Nasal cavity respiratory epithelium epithelial cell of viscerocranial mucosa (primary cell): ENCODE data around the gene OR6C65. TPM values are rescaled to one million over a fixed set of nuclear protein-coding genes. Genes with fewer than 3 reads are reported as not detected.

Experiments used
- total RNA-seq: library from RNA; depleted of rRNA; stranded (reverse); fragments of >200 nt; gene quantifications from 2 replicates; pipeline ENCODE4 v1.2.3, GENCODE V29; 2014

Gene OR6C65
- total RNA-seq: not detected in 2 replicates

DNA sequence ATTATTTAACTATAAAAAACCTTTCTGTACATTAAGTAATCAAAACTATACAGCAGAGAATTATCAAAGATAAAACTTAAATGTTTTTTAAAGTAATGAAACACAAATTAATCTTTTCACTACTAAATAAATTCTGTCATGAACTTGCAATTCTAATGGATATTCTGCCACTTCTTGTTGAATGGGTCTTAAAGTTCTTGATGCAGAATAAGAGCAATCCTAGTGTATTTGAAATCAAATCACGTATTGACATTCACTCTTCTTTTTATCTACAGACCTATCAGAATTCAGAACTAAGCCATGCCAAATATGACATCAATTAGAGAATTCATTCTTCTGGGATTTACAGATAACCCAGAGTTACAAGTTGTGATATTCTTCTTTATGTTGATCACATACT lies at the start of gene OR6C65:
TSS of gene OR6C65 (plus strand) at position 301 of the 400 bp plus-strand sequence. CDS start at position 301, 0 bp downstream.

DNA sequence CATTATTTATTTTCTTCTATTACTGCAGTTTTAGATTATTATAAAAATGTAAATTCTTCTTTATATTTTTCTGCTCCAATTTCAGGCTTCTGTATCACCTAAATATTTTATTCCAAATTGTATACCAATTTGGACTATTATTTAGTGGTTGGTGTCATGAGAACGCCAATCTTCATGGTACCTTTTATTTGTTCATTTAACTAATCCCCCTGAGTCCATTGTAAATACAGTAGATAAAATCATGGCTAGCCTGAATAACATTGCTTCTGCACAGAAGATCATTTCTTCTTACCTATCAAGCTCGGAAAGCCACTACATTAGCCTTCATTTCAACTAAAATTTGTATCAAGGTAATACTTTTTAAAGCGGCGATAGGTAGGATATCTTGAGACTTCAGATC lies 37.7 kb upstream of the OR6C65 start, which contains the start of gene OR6C75:
TSS of gene OR6C75 (plus strand) at position 301 of the 400 bp plus-strand sequence. CDS start 2,136 bp downstream, outside the sequence.

DNA sequence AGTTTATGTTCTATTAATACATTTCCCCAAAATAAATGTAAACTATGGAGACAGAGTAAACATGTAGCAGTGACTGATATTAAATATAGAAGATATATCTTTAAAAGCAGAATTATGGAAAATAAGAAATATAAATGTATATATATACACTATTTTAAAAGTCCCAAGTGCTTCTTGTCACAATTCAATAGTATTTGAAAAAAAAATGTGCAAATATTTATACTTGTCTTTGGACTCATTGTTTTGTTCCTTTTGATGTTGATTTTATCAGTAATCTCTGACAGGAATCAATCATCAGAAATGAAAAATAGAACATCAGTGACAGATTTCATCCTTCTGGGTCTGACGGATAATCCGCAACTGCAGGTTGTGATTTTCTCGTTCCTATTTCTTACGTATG lies 25.6 kb downstream of the OR6C65 start, which contains the start of gene OR6C76:
TSS of gene OR6C76 (plus strand) at position 301 of the 400 bp plus-strand sequence. CDS start at position 301, 0 bp downstream.

DNA sequence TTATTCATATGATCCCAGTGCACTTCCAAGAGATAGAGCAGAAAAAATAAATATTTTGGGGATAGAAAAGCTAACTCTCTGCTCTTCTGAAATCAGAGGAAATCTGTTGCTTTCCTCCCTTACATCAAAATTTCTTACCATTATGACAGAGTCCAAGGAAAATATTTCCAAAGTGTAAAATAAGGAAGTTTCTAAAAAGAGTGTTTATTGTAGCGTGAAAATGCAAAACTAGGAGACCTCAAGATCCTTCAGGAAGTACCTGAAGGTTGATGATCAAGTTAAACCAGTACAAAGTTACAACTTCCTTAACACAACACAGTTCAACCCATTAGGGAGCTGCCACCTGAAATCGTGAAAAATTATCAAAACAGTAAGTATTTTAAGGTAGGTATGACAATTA lies 43.4 kb downstream of the OR6C65 start, which contains the start of gene OR6C2:
TSS of gene OR6C2 (plus strand) at position 301 of the 400 bp plus-strand sequence. CDS start 8,138 bp downstream, outside the sequence.

Other genes starting within 250 kb of the OR6C65 start
- not detected in 2 replicates for gene OR10A7, start 179.5 kb upstream of the OR6C65 start, total RNA-seq
- not detected in 2 replicates for gene OR6C74, start 155.9 kb upstream of the OR6C65 start, total RNA-seq
- not detected in 2 replicates for gene OR6C6, start 104.0 kb upstream of the OR6C65 start, total RNA-seq
- gene OR6C1, start 86.2 kb upstream of the OR6C65 start, total RNA-seq: not detected in 2 replicates
- gene OR6C3, start 69.8 kb upstream of the OR6C65 start, total RNA-seq: not detected in 2 replicates
- not detected in 2 replicates for gene OR6C75, start 37.6 kb upstream of the OR6C65 start, total RNA-seq
- gene OR6C76, start 25.7 kb downstream of the OR6C65 start, total RNA-seq: not detected in 2 replicates
- not detected in 2 replicates for gene OR6C2, start 43.5 kb downstream of the OR6C65 start, total RNA-seq
- gene OR6C70, start 69.6 kb downstream of the OR6C65 start, total RNA-seq: not detected in 2 replicates
- gene OR6C68, start 91.8 kb downstream of the OR6C65 start, total RNA-seq: not detected in 2 replicates
- gene OR6C4, start 149.1 kb downstream of the OR6C65 start, total RNA-seq: not detected in 2 replicates
- not detected in 2 replicates for gene OR2AP1, start 171.9 kb downstream of the OR6C65 start, total RNA-seq
- gene OR10P1, start 236.4 kb downstream of the OR6C65 start, total RNA-seq: not detected in 2 replicates